Hepatocyte (in vitro differentiated cells): ENCODE results near the gene ZNF565.

Experiments used
- EZH2 ChIP-seq: fragments of 200-600 bp; sonication (generic); IDR thresholded peaks from 2 replicates; pipeline ENCODE4 v1.6.1; 2016; ENCODE audit warnings: antibody characterized with exemption, mild to moderate bottlenecking, borderline replicate concordance
- TF ChIP-seq, protein P1 (sequence below): fragments of 200-600 bp; sonication (generic); IDR thresholded peaks from 2 replicates; pipeline ENCODE4 v1.5.1; 2016; ENCODE audit warnings: antibody characterized with exemption, mild to moderate bottlenecking; ENCODE audit not compliant: poor library complexity

DNA sequence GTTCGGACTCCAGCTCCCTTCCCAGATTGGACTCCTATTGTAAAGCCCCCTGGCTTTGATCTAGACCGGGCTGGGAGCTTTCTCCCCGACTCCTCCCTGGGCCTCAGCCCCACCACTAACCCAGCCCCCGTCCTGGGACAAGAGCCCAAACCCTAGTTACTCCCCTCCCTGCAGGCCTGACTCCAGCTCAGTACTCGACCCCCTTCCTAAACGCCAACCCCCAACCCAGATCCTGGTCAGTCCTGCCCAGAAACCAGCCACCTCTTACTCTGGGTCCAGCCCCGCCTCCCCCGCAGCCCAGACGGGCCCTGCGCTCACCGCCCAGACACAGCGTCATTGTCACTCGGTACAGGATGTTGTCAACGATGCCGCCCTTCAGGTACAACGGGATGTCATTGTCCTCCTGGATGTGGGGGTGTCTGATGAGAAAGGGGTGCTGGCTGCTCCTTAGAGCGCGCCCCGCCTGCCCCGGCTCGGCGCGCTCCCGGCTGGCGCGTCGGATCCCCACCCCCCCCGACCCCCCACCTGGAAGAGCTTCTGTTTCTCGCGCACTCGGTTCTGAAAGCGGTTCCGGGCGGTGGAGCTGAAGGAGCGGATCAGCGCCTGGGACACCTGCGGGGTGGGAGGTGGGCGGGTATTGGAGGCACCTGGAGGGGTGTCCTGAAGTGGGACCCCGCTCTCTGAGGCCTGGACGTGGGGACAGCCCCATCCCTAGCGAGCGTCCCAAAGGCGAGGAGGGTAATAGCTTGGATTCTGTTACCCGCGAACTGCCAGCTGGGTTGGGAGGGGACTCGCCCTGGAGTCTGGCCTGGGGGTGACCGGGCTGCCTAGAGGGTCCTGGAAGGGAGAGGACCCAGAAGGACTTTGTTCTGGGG is 63.1 kb downstream of the ZNF565 start:
- TF ChIP-seq, protein P1, sequence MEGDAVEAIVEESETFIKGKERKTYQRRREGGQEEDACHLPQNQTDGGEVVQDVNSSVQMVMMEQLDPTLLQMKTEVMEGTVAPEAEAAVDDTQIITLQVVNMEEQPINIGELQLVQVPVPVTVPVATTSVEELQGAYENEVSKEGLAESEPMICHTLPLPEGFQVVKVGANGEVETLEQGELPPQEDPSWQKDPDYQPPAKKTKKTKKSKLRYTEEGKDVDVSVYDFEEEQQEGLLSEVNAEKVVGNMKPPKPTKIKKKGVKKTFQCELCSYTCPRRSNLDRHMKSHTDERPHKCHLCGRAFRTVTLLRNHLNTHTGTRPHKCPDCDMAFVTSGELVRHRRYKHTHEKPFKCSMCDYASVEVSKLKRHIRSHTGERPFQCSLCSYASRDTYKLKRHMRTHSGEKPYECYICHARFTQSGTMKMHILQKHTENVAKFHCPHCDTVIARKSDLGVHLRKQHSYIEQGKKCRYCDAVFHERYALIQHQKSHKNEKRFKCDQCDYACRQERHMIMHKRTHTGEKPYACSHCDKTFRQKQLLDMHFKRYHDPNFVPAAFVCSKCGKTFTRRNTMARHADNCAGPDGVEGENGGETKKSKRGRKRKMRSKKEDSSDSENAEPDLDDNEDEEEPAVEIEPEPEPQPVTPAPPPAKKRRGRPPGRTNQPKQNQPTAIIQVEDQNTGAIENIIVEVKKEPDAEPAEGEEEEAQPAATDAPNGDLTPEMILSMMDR, result no peak
- TF ChIP-seq EZH2, result no peak
